Measurements from ENCODE around the gene EHD1. TPM values are rescaled to one million over a fixed set of nuclear protein-coding genes. Genes with fewer than 3 reads are reported as not detected.

The EHD1 gene
- total RNA-seq, 4 donors from 2014 or later: 29.5 to 44.0 (median 31.8) TPM

GRCh38 chr11:64865286-64866172 lies 12.9 kb downstream of the EHD1 start:
- DNase-seq: no peak
- 36 to 54% methylated on average over 9 of the region's 15 CpGs for WGBS, 2 donors
- no peak for TF ChIP-seq POLR2A (IDR thresholded peaks at IDR 0.05)
- TF ChIP-seq CTCF (IDR thresholded peaks at IDR 0.05): no peak
- H3K27me3 ChIP-seq: no peaks in the 10 kb centered on the region
- intact Hi-C loops (cut with DNase I): no loop called here
- H3K4me1 ChIP-seq: peaks cover 58 to 99% (median 82%) of the 10 kb centered on the region in 3 donors
- H3K4me3 ChIP-seq: peak overlapping the region in 3 of 4 donors; percentile 2 to 35 (median 3)
- H3K27ac ChIP-seq: peak overlapping the region; percentile 78 to 93 (median 90)
- no peaks in the 10 kb centered on the region for H3K36me3 ChIP-seq
- H3K9me3 ChIP-seq: no peaks in the 10 kb centered on the region

DNA sequence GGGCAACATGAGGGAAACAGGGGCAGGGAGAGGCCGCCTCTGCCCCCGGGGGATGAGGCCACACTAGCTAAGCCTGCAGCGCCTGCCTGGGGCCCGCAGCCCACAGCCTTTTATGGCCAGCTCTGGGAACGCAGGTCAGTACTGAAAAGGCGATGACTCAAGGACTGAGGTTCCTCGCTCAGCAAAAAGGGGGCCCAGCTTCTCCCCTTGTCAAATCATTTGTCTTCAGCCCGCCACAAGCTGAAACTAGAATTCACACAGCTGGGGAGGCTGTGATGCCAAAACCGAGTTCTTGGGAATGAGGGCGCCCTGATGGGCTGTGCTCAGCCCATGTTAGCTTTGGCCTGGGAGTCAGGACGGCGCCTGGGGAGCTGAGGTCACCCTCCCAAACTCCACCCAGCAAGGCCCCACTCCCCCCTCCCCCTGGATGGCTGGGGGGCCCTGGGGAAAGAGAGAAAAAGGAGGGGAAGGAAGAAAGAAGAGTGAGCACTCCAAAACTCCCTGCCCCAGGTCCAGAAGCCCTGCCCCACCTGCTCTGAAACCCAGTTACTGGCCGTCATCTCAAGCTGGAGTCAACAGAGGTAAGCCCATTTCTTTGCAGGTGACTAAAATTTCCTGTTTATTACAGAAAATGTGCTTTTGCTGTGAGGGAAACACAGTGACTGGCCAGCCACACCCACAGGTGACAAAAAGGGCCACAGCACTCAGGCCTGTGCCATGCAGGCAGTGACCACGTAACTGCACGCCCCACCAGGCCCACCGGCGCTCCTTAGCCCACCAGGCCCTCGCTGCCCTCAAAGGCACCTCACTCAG lies 13.7 kb downstream of the EHD1 start:
- Histone ChIP-seq H3K4me3 (peak overlapping the region in 3 of 4 donors; percentile 2 to 35 (median 3)), H3K4me1 (peaks cover 49 to 99% (median 78%) of the 10 kb centered on the region in 3 donors), H3K27ac (peak overlapping the region; percentile 78 to 93 (median 90)), H3K36me3 (peaks cover 0 to 7% (median 0%) of the 10 kb centered on the region in 3 donors), H3K9me3 (no peaks in the 10 kb centered on the region), H3K27me3 (no peaks in the 10 kb centered on the region)
- no peak for DNase-seq
- intact Hi-C loops (cut with DNase I): no loop called here
- 9 to 27% methylated on average over 3 to 9 of the region's 18 CpGs for WGBS, 2 donors
- TF ChIP-seq CTCF (IDR thresholded peaks at IDR 0.05) (no peak), POLR2A (IDR thresholded peaks at IDR 0.05) (peak in 2 of 4 donors; percentile 17 to 41)

DNA sequence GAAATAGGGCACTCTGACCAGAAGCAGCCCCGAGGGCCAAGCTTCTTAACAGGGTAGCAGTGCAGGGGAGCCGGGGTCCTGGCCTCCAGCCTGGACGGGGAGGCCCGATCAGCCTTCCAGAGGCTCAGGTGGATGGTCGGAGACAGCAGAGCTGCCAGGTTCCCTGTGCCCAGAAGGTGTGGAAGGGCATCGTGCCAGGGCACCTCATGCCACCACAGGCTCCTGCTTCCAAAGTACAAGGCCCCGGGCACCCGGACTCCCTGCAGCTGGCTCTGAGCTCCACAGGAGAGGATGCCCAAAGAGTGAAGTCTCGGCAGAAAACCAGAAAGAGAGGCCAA lies 14.3 kb downstream of the EHD1 start:
- Histone ChIP-seq H3K36me3 (peaks cover 0 to 12% (median 0%) of the 10 kb centered on the region in 3 donors), H3K27ac (peak overlapping the region; percentile 78 to 93 (median 90)), H3K4me1 (peaks cover 43 to 99% (median 77%) of the 10 kb centered on the region in 3 donors), H3K9me3 (no peaks in the 10 kb centered on the region), H3K4me3 (peak overlapping the region in 3 of 4 donors; percentile 2 to 35 (median 3)), H3K27me3 (no peaks in the 10 kb centered on the region)
- intact Hi-C loops (cut with DNase I): no loop called here
- WGBS, 2 donors: 3 to 25% methylated on average over 2 to 6 of the region's 9 CpGs
- no peak for DNase-seq
- TF ChIP-seq POLR2A (IDR thresholded peaks at IDR 0.05) (no peak), CTCF (IDR thresholded peaks at IDR 0.05) (no peak)

- TF ChIP-seq POLR2A (IDR thresholded peaks at IDR 0.05) (no peak), CTCF (IDR thresholded peaks at IDR 0.05) (no peak)
- H3K4me3 ChIP-seq: peak overlapping the region in 3 of 4 donors; percentile 2 to 35 (median 3)
- peaks cover 43 to 99% (median 77%) of the 10 kb centered on the region in 3 donors for H3K4me1 ChIP-seq
- DNase-seq: no peak
- H3K36me3 ChIP-seq: peaks cover 0 to 18% (median 0%) of the 10 kb centered on the region in 3 donors
- intact Hi-C loops (cut with DNase I): no loop called here
- 56% methylated on average over 10 of the region's 23 CpGs; no CpG with 5 or more reads in 1 of the 2 donors for WGBS, 2 donors
- H3K27me3 ChIP-seq: no peaks in the 10 kb centered on the region
- peak overlapping the region; percentile 78 to 93 (median 90) for H3K27ac ChIP-seq
- H3K9me3 ChIP-seq: no peaks in the 10 kb centered on the region
Observed at GRCh38 chr11:64863391-64864060, 14.9 kb downstream of the EHD1 start.

Measured in esophagus squamous epithelium (tissue), 5 donors.